DMS53 treated with DMSO at 0.1 percent for 48 hours (cell line): Measurements from ENCODE around the gene TTLL4.

ENCODE experiments used
- DNase-seq: peaks from one replicate; lab custom pipeline; 2025; ENCODE audit not compliant: unreplicated experiment; lab: John Stamatoyannopoulos, UW

The TTLL4 gene

GRCh38 chr2:218782528-218782844 is 71.9 kb downstream of the TTLL4 start:
- DNase-seq = no peak

GRCh38 chr2:218783688-218784087 is 73.1 kb downstream of the TTLL4 start:
- DNase-seq = no peak

GRCh38 chr2:218785103-218785502 is 74.5 kb downstream of the TTLL4 start:
- DNase-seq = no peak

GRCh38 chr2:218786133-218786532 is 75.5 kb downstream of the TTLL4 start:
- no peak for DNase-seq

GRCh38 chr2:218788529-218789255 is 78.1 kb downstream of the TTLL4 start:
- no peak for DNase-seq

- DNase-seq = no peak
These were observed 81.8 kb downstream of the TTLL4 start for GRCh38 chr2:218792433-218792832.

GRCh38 chr2:218796691-218797090 is 86.1 kb downstream of the TTLL4 start:
- DNase-seq = no peak

GRCh38 chr2:218798767-218799504 is 88.3 kb downstream of the TTLL4 start:
- no peak for DNase-seq

GRCh38 chr2:218799990-218800389 is 89.4 kb downstream of the TTLL4 start:
- no peak for DNase-seq

GRCh38 chr2:218802386-218802994 is 91.9 kb downstream of the TTLL4 start:
- no peak for DNase-seq

- DNase-seq = no peak
These were observed 94.2 kb downstream of the TTLL4 start for GRCh38 chr2:218804817-218805216.
